Measurements from ENCODE around the gene MEG3. TPM values are rescaled to one million over a fixed set of nuclear protein-coding genes. Genes with fewer than 3 reads are reported as not detected.

Gene MEG3
- total RNA-seq, 4 donors from 2014 or later, result 1.2 to 18.9 (median 3.5) TPM

GRCh38 chr14:100830681-100831080, 4.8 kb downstream of the MEG3 start:
- Histone ChIP-seq H3K27ac (no peak overlapping the region), H3K27me3 (peaks cover 0 to 63% (median 2%) of the 10 kb centered on the region in 4 donors), H3K4me3 (no peak overlapping the region), H3K9me3 (peaks cover 0 to 7% (median 0%) of the 10 kb centered on the region in 3 donors), H3K36me3 (no peaks in the 10 kb centered on the region), H3K4me1 (peaks cover 0 to 14% (median 0%) of the 10 kb centered on the region in 3 donors)
- TF ChIP-seq, protein P1, sequence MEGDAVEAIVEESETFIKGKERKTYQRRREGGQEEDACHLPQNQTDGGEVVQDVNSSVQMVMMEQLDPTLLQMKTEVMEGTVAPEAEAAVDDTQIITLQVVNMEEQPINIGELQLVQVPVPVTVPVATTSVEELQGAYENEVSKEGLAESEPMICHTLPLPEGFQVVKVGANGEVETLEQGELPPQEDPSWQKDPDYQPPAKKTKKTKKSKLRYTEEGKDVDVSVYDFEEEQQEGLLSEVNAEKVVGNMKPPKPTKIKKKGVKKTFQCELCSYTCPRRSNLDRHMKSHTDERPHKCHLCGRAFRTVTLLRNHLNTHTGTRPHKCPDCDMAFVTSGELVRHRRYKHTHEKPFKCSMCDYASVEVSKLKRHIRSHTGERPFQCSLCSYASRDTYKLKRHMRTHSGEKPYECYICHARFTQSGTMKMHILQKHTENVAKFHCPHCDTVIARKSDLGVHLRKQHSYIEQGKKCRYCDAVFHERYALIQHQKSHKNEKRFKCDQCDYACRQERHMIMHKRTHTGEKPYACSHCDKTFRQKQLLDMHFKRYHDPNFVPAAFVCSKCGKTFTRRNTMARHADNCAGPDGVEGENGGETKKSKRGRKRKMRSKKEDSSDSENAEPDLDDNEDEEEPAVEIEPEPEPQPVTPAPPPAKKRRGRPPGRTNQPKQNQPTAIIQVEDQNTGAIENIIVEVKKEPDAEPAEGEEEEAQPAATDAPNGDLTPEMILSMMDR (IDR thresholded peaks at IDR 0.05), result no peak
- no peak for TF ChIP-seq POLR2A (IDR thresholded peaks at IDR 0.05)
- intact Hi-C loops (cut with DNase I), result no loop called here
- 65 to 76% methylated on average over 7 to 8 of the region's 8 CpGs for WGBS, 2 donors
- DNase-seq, result no peak

GRCh38 chr14:100832311-100832960, 6.5 kb downstream of the MEG3 start:
- Histone ChIP-seq H3K27me3 (peaks cover 0 to 52% (median 0%) of the 10 kb centered on the region in 4 donors), H3K27ac (no peak overlapping the region), H3K4me3 (no peak overlapping the region), H3K9me3 (peaks cover 0 to 7% (median 0%) of the 10 kb centered on the region in 3 donors), H3K4me1 (peaks cover 0 to 5% (median 0%) of the 10 kb centered on the region in 3 donors), H3K36me3 (no peaks in the 10 kb centered on the region)
- 82 to 88% methylated on average over 19 to 21 of the region's 21 CpGs for WGBS, 2 donors
- intact Hi-C loops (cut with DNase I), result no loop called here
- DNase-seq, result no peak
- TF ChIP-seq, protein P1 (IDR thresholded peaks at IDR 0.05), result no peak
- no peak for TF ChIP-seq POLR2A (IDR thresholded peaks at IDR 0.05)

GRCh38 chr14:100834082-100834793, 8.3 kb downstream of the MEG3 start:
- intact Hi-C loops (cut with DNase I), result no loop called here
- no peaks in the 10 kb centered on the region for H3K9me3 ChIP-seq
- DNase-seq, result no peak

DNA sequence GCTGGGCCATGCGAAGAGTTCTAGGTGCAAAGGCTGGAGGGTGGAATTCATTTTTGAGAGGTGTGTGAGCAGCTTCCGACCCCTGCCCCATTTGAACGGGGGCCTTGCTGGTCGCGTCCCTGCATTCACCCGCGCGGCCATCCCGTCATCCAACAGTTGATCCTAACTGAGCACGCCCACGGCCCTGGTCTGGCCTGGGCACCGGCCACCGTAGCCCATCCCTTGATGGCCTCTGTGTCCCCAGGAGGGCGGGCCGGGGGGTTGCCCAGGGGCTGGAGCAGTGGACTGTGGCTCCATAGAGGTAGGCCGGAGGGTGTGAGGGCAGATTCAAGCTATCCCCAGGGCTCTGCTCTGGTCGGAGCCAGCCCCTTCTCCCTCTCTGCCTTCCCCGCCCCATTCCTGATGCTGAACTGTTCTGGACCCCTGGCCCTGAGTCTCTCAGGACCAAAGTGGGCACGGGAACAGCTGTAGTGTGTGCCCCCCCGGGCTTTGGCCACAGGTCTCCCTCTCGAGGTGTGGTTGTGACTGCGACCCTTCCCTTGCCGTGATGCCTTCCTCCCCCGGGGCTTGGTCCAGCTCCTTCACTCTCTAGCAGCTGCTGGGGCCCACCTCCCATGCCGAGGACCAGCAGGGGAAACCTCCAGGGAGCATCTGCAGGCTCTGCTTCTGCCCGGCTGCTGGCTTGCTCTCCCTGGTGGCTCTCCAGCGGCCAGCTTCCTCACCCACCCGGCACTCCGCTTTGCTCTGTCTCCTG, 9.1 kb downstream of the MEG3 start:
- 53 to 60% methylated on average over 3 to 14 of the region's 29 CpGs for WGBS, 2 donors
- DNase-seq, result no peak
- H3K27me3 ChIP-seq, result peaks cover 0 to 30% (median 0%) of the 10 kb centered on the region in 4 donors
- no peak overlapping the region for H3K4me3 ChIP-seq
- H3K27ac ChIP-seq, result no peak overlapping the region
- TF ChIP-seq, protein P1 (IDR thresholded peaks at IDR 0.05), result no peak
- TF ChIP-seq POLR2A (IDR thresholded peaks at IDR 0.05), result no peak
- no peaks in the 10 kb centered on the region for H3K36me3 ChIP-seq
- intact Hi-C loops (cut with DNase I), result no loop called here
- no peaks in the 10 kb centered on the region for H3K9me3 ChIP-seq
- H3K4me1 ChIP-seq, result peaks cover 0 to 5% (median 0%) of the 10 kb centered on the region in 3 donors

More at GRCh38 chr14:100834082-100834793, 8.3 kb downstream of the MEG3 start:
- peaks cover 0 to 34% (median 0%) of the 10 kb centered on the region in 4 donors for H3K27me3 ChIP-seq
- H3K4me1 ChIP-seq, result peaks cover 0 to 5% (median 0%) of the 10 kb centered on the region in 3 donors
- 82% methylated on average over 13 to 14 of the region's 15 CpGs for WGBS, 2 donors
- TF ChIP-seq POLR2A (IDR thresholded peaks at IDR 0.05), result no peak
- TF ChIP-seq, protein P1 (IDR thresholded peaks at IDR 0.05), result no peak
- no peak overlapping the region for H3K27ac ChIP-seq
- H3K36me3 ChIP-seq, result no peaks in the 10 kb centered on the region
- H3K4me3 ChIP-seq, result no peak overlapping the region

All from esophagus squamous epithelium (tissue), 5 donors.